ENCODE data around the gene PTCH1.

DNA sequence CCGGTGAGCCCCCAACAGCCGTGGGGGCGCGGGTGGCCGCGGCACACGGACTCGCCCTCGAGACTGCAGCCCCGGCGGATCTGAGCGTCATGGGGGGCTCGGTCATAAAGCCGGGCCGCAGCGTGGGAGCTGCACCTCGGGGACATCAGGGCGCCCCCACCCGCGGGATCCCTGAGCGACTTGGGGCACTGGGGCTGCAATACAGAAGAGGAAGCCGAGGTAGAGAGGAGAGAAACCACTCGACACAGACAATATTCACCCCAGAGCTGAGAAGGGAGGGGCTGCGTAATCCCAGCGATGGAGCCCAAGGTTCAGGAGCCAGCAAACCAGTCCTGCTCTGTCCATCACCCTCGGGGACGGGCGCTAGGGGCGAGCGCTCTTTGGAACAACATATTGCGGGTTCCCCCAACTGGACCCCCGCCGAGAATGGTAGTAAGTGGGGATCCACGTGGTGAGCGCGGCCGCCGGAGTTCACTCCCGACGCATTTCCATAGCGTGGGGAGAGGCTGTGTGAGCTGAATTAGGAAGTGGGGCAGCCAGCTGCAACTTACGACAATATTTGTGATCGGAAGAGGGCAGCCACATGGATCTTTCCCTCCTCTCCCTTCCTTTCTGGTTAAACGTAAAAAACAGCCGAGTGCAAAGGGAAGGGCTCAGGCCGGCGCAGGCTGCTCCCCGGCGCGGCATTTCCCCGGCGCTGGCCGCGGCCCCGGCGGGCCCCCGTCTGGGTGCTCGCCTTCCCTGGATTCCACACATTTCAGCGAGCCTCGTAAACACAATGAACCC lies 9.9 kb downstream of the PTCH1 start:
- TF ChIP-seq CTCF (tag by site-specific recombination; IDR thresholded peaks at IDR 0.05) (no peak; the same call in none of the 2 replicates), ZNF76 (tag by site-specific recombination; IDR thresholded peaks at IDR 0.05; ENCODE audit: borderline replicate concordance, low read depth) (no peak), ZNF133 (tag by site-specific recombination; IDR thresholded peaks at IDR 0.05) (no peak), KLF10 (tag by site-specific recombination; IDR thresholded peaks at IDR 0.05) (no peak), YY1 (tag by site-specific recombination; IDR thresholded peaks at IDR 0.05) (no peak), BCL11A (tag by site-specific recombination; IDR thresholded peaks at IDR 0.05; ENCODE audit: low read depth) (no peak), ZNF23 (tag by site-specific recombination; IDR thresholded peaks at IDR 0.05; ENCODE audit: borderline replicate concordance) (no peak), ZSCAN16 (tag by site-specific recombination; IDR thresholded peaks at IDR 0.05) (no peak)
- TF ChIP-seq, protein P1, sequence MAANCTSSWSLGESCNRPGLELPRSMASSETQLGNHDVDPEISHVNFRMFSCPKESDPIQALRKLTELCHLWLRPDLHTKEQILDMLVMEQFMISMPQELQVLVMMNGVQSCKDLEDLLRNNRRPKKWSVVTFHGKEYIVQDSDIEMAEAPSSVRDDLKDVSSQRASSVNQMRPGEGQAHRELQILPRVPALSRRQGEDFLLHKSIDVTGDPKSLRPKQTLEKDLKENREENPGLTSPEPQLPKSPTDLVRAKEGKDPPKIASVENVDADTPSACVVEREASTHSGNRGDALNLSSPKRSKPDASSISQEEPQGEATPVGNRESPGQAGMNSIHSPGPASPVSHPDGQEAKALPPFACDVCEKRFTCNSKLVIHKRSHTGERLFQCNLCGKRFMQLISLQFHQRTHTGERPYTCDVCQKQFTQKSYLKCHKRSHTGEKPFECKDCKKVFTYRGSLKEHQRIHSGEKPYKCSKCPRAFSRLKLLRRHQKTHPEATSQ (tag by site-specific recombination; IDR thresholded peaks at IDR 0.05): no peak

Data from HEK293 (cell line).